PC-9 (cell line): ENCODE data around the gene IL34. TPM values are rescaled to one million over a fixed set of nuclear protein-coding genes. Genes with fewer than 3 reads are reported as not detected.

Source experiments
- BruUV-seq: library from RNA; stranded (reverse); fragments of 400-500 nt; replicated peaks from 2 replicates; lab custom pipeline; 2021; lab: Mats Ljungman, UMichigan
- CTCF ChIA-PET: fragments of 300-600 bp; sonication (Branson Sonifier 250); formaldehyde crosslinking; loops from one replicate; lab custom pipeline; 2022; ENCODE audit warnings: antibody characterized with exemption; lab: Charles Lee
- POLR2A ChIA-PET: fragments of 300-600 bp; sonication (Branson Sonifier 250); formaldehyde crosslinking; loops from one replicate; lab custom pipeline; 2022; ENCODE audit warnings: antibody characterized with exemption; ENCODE audit not compliant: unreplicated experiment; lab: Charles Lee
- DNase-seq, 2 experiments: peaks; one replicate each; pipeline versions ENCODE4 v3.0.0 to v3.0.0-alpha.2; 2015 to 2022; ENCODE audit warnings: mixed read lengths in 1 of 2
- H2AFZ ChIP-seq: fragments of 200-600 bp; sonication (generic); 2 replicates; pipeline ENCODE4 v1.8.1; 2017; ENCODE audit warnings: antibody characterized with exemption
- H3F3A ChIP-seq: fragments of 200-600 bp; sonication (generic); 2 replicates; pipeline ENCODE4 v1.8.1; 2017; ENCODE audit warnings: antibody characterized with exemption, mild to moderate bottlenecking, low read depth; ENCODE audit not compliant: insufficient read depth
- H3K27ac ChIP-seq: fragments of 200-600 bp; sonication (generic); 2 replicates; pipeline ENCODE4 v1.6.1; 2016; ENCODE audit warnings: mixed run types
- H3K27me3 ChIP-seq: fragments of 200-600 bp; sonication (generic); 2 replicates; pipeline ENCODE4 v1.6.1; 2016; ENCODE audit warnings: low read depth, mixed run types; ENCODE audit not compliant: insufficient read depth
- H3K36me3 ChIP-seq: fragments of 200-600 bp; sonication (generic); 2 replicates; pipeline ENCODE4 v1.6.1; 2016; ENCODE audit warnings: low read depth, mixed run types
- H3K4me1 ChIP-seq: fragments of 200-600 bp; sonication (generic); replicated peaks from 2 replicates; pipeline ENCODE4 v1.6.1; 2016; ENCODE audit warnings: mixed run types; ENCODE audit not compliant: insufficient read depth
- H3K4me2 ChIP-seq: fragments of 200-600 bp; sonication (generic); 2 replicates; pipeline ENCODE4 v1.6.1; 2017; ENCODE audit warnings: mixed run types
- H3K4me3 ChIP-seq: fragments of 200-600 bp; sonication (generic); 2 replicates; pipeline ENCODE4 v1.6.1; 2016; ENCODE audit warnings: mixed run types
- H3K79me2 ChIP-seq: fragments of 200-600 bp; sonication (generic); 2 replicates; pipeline ENCODE4 v1.6.1; 2017; ENCODE audit warnings: low read depth, mixed run types
- H3K9me2 ChIP-seq: fragments of 200-600 bp; sonication (generic); 2 replicates; pipeline ENCODE4 v1.8.1; 2017; ENCODE audit warnings: mild to moderate bottlenecking; ENCODE audit not compliant: insufficient read depth
- H3K9me3 ChIP-seq: fragments of 200-600 bp; sonication (generic); 2 replicates; pipeline ENCODE4 v1.8.1; 2016; ENCODE audit warnings: low read depth; ENCODE audit not compliant: insufficient read depth
- H4K20me1 ChIP-seq: fragments of 200-600 bp; sonication (generic); 2 replicates; pipeline ENCODE4 v1.8.1; 2017; ENCODE audit not compliant: insufficient read depth
- CTCF ChIP-seq: fragments of 200-600 bp; sonication (generic); conservative IDR thresholded peaks from 2 replicates; pipeline ENCODE4 v1.6.1; 2017; ENCODE audit warnings: mixed run types, antibody characterized with exemption, mild to moderate bottlenecking, moderate library complexity
- EZH2 ChIP-seq: fragments of 200-600 bp; sonication (generic); IDR thresholded peaks from 2 replicates; pipeline ENCODE4 v1.8.0; 2017; ENCODE audit warnings: antibody characterized with exemption, low read depth
- intact Hi-C: fragments of 100-400 bp; cut with micrococcal nuclease; formaldehyde crosslinking; loops from one replicate; pipeline ENCODE4 v1.10.0; 2022; ENCODE audit not compliant: unreplicated experiment
- total RNA-seq: library from RNA; stranded (reverse); gene quantifications from 2 replicates; pipeline ENCODE4 v1.2.3, GENCODE V29; 2021

The IL34 gene
- total RNA-seq, 1 experiment from 2014 or later: not detected

GRCh38 chr16:70602831-70603230, 43.5 kb upstream of the IL34 start:
- no peak overlapping the region for H3K27ac ChIP-seq
- CTCF ChIA-PET: no interaction called here
- H3F3A ChIP-seq: 0 out of 2 replicates have a peak, but pooled peaks cover 3% of the 10 kb centered on the region
- no peak overlapping the region for H2AFZ ChIP-seq
- intact Hi-C loops: no loop called here
- DNase-seq: no peak
- H3K9me3 ChIP-seq: no peaks in the 10 kb centered on the region
- no peak overlapping the region for H3K4me2 ChIP-seq
- H3K4me3 ChIP-seq: no peak overlapping the region
- POLR2A ChIA-PET: no interaction called here
- BruUV-seq: no TSS peak
- no peaks in the 10 kb centered on the region for H3K9me2 ChIP-seq
- TF ChIP-seq CTCF (no peak), EZH2 (no peak)
- H4K20me1 ChIP-seq: no peaks in the 10 kb centered on the region
- no peaks in the 10 kb centered on the region for H3K79me2 ChIP-seq
- H3K4me1 ChIP-seq: peaks cover 5% of the 10 kb centered on the region
- no peaks in the 10 kb centered on the region for H3K36me3 ChIP-seq
- H3K27me3 ChIP-seq: no peaks in the 10 kb centered on the region

- no peaks in the 10 kb centered on the region for H4K20me1 ChIP-seq
- H3K4me2 ChIP-seq: no peak overlapping the region
- H3K9me3 ChIP-seq: no peaks in the 10 kb centered on the region
- no peak for TF ChIP-seq EZH2
- no peak for TF ChIP-seq CTCF
- no peaks in the 10 kb centered on the region for H3K27me3 ChIP-seq
- H3K79me2 ChIP-seq: no peaks in the 10 kb centered on the region
- ChIA-PET CTCF (no interaction called here), POLR2A (no interaction called here)
- no peak overlapping the region for H3K27ac ChIP-seq
- intact Hi-C loops: no loop called here
- no peak overlapping the region for H3K4me3 ChIP-seq
- no peak overlapping the region for H2AFZ ChIP-seq
- no peak for DNase-seq
- H3K4me1 ChIP-seq: peaks cover 19% of the 10 kb centered on the region
- no peaks in the 10 kb centered on the region for H3K36me3 ChIP-seq
- H3K9me2 ChIP-seq: no peaks in the 10 kb centered on the region
- no TSS peak for BruUV-seq
- H3F3A ChIP-seq: peaks cover 3% of the 10 kb centered on the region; the same call in 1 of the 2 replicates
Observed at GRCh38 chr16:70604407-70605282, 41.7 kb upstream of the IL34 start.

GRCh38 chr16:70605283-70605657, 41.1 kb upstream of the IL34 start:
- BruUV-seq: no TSS peak
- intact Hi-C loops: no loop called here
- H3K4me3 ChIP-seq: no peak overlapping the region

More at GRCh38 chr16:70605283-70605657, 41.1 kb upstream of the IL34 start:
- POLR2A ChIA-PET: no interaction called here
- H3K27ac ChIP-seq: no peak overlapping the region
- H3K79me2 ChIP-seq: no peaks in the 10 kb centered on the region
- no peak for TF ChIP-seq EZH2
- TF ChIP-seq CTCF: no peak
- peaks cover 20% of the 10 kb centered on the region for H3K4me1 ChIP-seq
- H3K9me2 ChIP-seq: no peaks in the 10 kb centered on the region
- CTCF ChIA-PET: no interaction called here
- H4K20me1 ChIP-seq: no peaks in the 10 kb centered on the region
- H2AFZ ChIP-seq: no peak overlapping the region
- H3K36me3 ChIP-seq: no peaks in the 10 kb centered on the region
- H3K9me3 ChIP-seq: no peaks in the 10 kb centered on the region
- H3F3A ChIP-seq: peaks cover 3% of the 10 kb centered on the region; the same call in 1 of the 2 replicates
- no peaks in the 10 kb centered on the region for H3K27me3 ChIP-seq
- no peak overlapping the region for H3K4me2 ChIP-seq
- DNase-seq: no peak
